H1 (cell line): ENCODE measurements around the gene KIF3B. TPM values are rescaled to one million over a fixed set of nuclear protein-coding genes. Genes with fewer than 3 reads are reported as not detected.

ENCODE experiments used
- CTCF ChIA-PET: fragments of 300-600 bp; sonication (Branson Sonifier 250); formaldehyde crosslinking; loops from one replicate; lab custom pipeline; 2021; ENCODE audit not compliant: partially characterized antibody; lab: Charles Lee
- POLR2A ChIA-PET: fragments of 300-600 bp; sonication (Branson Sonifier 250); formaldehyde crosslinking; loops from one replicate; lab custom pipeline; 2021; ENCODE audit warnings: inconsistent platforms; ENCODE audit not compliant: partially characterized antibody; lab: Charles Lee
- DNase-seq, 2 experiments: peaks; one replicate each; pipeline versions ENCODE4 v3.0.0 to v3.0.0-alpha.2; 2010 to 2022; ENCODE audit warnings: low spot score in 2 of 2, low read depth in 1 of 2, mixed read lengths in 1 of 2
- FAIRE-seq: peaks from 2 replicates; lab custom pipeline; 2011; peaks lifted over from hg19 to GRCh38; lab: Jason Lieb, UNC
- H2AFZ ChIP-seq: 2 replicates; pipeline ENCODE4 v1.8.1; 2012; ENCODE audit warnings: low read length, inconsistent platforms
- H2AK5ac ChIP-seq: 2 replicates; pipeline ENCODE4 v1.6.1; 2013; ENCODE audit warnings: low read depth, low read length
- H2BK120ac ChIP-seq: replicated peaks from 2 replicates; pipeline ENCODE3; 2013; ENCODE audit warnings: low read depth, low read length, inconsistent platforms
- H2BK12ac ChIP-seq: 2 replicates; pipeline ENCODE4 v1.6.1; 2013; ENCODE audit warnings: low read depth, low read length
- H2BK15ac ChIP-seq: 2 replicates; pipeline ENCODE4 v1.6.1; 2013; ENCODE audit warnings: low read length
- H2BK20ac ChIP-seq: 2 replicates; pipeline ENCODE4 v1.6.1; 2013; ENCODE audit warnings: low read length
- H2BK5ac ChIP-seq: 2 replicates; pipeline ENCODE4 v1.6.1; 2013; ENCODE audit warnings: low read depth, low read length
- H3K14ac ChIP-seq: 2 replicates; pipeline ENCODE4 v1.6.1; 2013; ENCODE audit warnings: inconsistent platforms; ENCODE audit not compliant: insufficient read length
- H3K18ac ChIP-seq: 2 replicates; pipeline ENCODE4 v1.6.1; 2013; ENCODE audit warnings: low read length; ENCODE audit errors: extremely low read depth
- H3K23ac ChIP-seq: 2 replicates; pipeline ENCODE4 v1.6.1; 2013; ENCODE audit warnings: inconsistent platforms; ENCODE audit not compliant: insufficient read length
- H3K23me2 ChIP-seq: 2 replicates; pipeline ENCODE4 v1.6.1; 2013; ENCODE audit warnings: low read depth, low read length
- H3K27ac ChIP-seq: 2 replicates; pipeline ENCODE4 v1.6.1; 2011; ENCODE audit warnings: low read depth, low read length, inconsistent platforms
- H3K27me3 ChIP-seq, 4 experiments: replicated peaks in 1 of 4; 1 replicate in 1 of 4; 2 replicates in 3 of 4; pipeline versions ENCODE4 v1.6.1 to v1.8.1; 2011 to 2013; ENCODE audit warnings: low read length in 3 of 4, mild to moderate bottlenecking in 3 of 4, inconsistent platforms in 2 of 4, mixed read lengths in 2 of 4, moderate library complexity in 1 of 4; ENCODE audit not compliant: control insufficient read depth in 3 of 4, insufficient read depth in 3 of 4; ENCODE audit errors: extremely low read depth in 1 of 4
- H3K36me3 ChIP-seq, 4 experiments: 2 replicates each; pipeline versions ENCODE4 v1.6.1 to v1.8.1; 2011 to 2013; ENCODE audit warnings: mild to moderate bottlenecking in 4 of 4, low read length in 3 of 4, moderate library complexity in 2 of 4, control low read depth in 1 of 4, inconsistent platforms in 1 of 4; ENCODE audit not compliant: insufficient read depth in 4 of 4, control insufficient read depth in 2 of 4
- H3K4ac ChIP-seq: replicated peaks from 2 replicates; pipeline ENCODE3; 2013; ENCODE audit warnings: low read length, low read depth, mixed read lengths, inconsistent platforms; ENCODE audit not compliant: insufficient read length
- H3K4me1 ChIP-seq, 4 experiments: replicated peaks in 1 of 4; 1 replicate in 1 of 4; 2 replicates in 3 of 4; pipeline versions ENCODE4 v1.6.1 to v1.8.1; 2011 to 2013; ENCODE audit warnings: low read length in 3 of 4, inconsistent platforms in 2 of 4, mixed read lengths in 1 of 4; ENCODE audit not compliant: insufficient read depth in 4 of 4, control insufficient read depth in 3 of 4
- H3K4me2 ChIP-seq, 2 experiments: 2 replicates each; pipeline versions ENCODE4 v1.6.1 to v1.8.1; 2011 to 2013; ENCODE audit warnings: low read depth in 2 of 2, low read length in 2 of 2, control low read depth in 1 of 2, inconsistent platforms in 1 of 2, mild to moderate bottlenecking in 1 of 2; ENCODE audit not compliant: insufficient read depth in 1 of 2
- H3K4me3 ChIP-seq, 4 experiments: fragments of 200-600, 300-600 bp in 1 of 4; sonication (generic), shearing (Covaris generic), sonication (Bioruptor Twin) in 1 of 4; 2 replicates each; pipeline versions ENCODE4 v1.5.1 to v1.8.1; 2011 to 2016; ENCODE audit warnings: low read length in 4 of 4, low read depth in 3 of 4, control low read depth in 2 of 4, inconsistent platforms in 2 of 4, mild to moderate bottlenecking in 2 of 4, mixed read lengths in 1 of 4, moderate library complexity in 1 of 4; ENCODE audit not compliant: insufficient read depth in 2 of 4; ENCODE audit errors: extremely low read depth in 1 of 4
- H3K56ac ChIP-seq: replicated peaks from 2 replicates; pipeline ENCODE3; 2013; ENCODE audit warnings: low read depth, mild to moderate bottlenecking, mixed read lengths, low read length, inconsistent platforms; ENCODE audit not compliant: insufficient read length
- H3K79me1 ChIP-seq: 2 replicates; pipeline ENCODE4 v1.6.1; 2013; ENCODE audit warnings: low read depth, low read length, control low read depth
- H3K79me2 ChIP-seq, 2 experiments: 2 replicates each; pipeline versions ENCODE4 v1.6.1 to v1.8.1; 2012 to 2013; ENCODE audit warnings: low read length in 2 of 2, mild to moderate bottlenecking in 2 of 2, inconsistent platforms in 1 of 2; ENCODE audit not compliant: insufficient read depth in 2 of 2, control insufficient read depth in 1 of 2
- H3K9ac ChIP-seq, 4 experiments: replicated peaks in 1 of 4; 1 replicate in 1 of 4; 2 replicates in 3 of 4; pipeline versions ENCODE4 v1.6.1 to v1.8.1; 2011 to 2013; ENCODE audit warnings: low read depth in 3 of 4, low read length in 3 of 4, control low read depth in 2 of 4, mild to moderate bottlenecking in 2 of 4, moderate library complexity in 2 of 4, inconsistent platforms in 1 of 4; ENCODE audit errors: extremely low read depth in 1 of 4
- H3K9me3 ChIP-seq, 2 experiments: 2 replicates each; pipeline versions ENCODE4 v1.6.1 to v1.8.1; 2012 to 2013; ENCODE audit warnings: mild to moderate bottlenecking in 2 of 2, moderate library complexity in 2 of 2, control low read depth in 1 of 2, inconsistent platforms in 1 of 2, low read depth in 1 of 2, low read length in 1 of 2, mixed read lengths in 1 of 2; ENCODE audit not compliant: insufficient read depth in 2 of 2
- H4K20me1 ChIP-seq, 2 experiments: replicated peaks in 1 of 2; 2 replicates each; pipeline versions ENCODE3 to v1.8.1; 2011 to 2013; ENCODE audit warnings: inconsistent platforms in 2 of 2, low read length in 2 of 2, mild to moderate bottlenecking in 1 of 2; ENCODE audit not compliant: insufficient read depth in 2 of 2, control insufficient read depth in 1 of 2
- H4K5ac ChIP-seq: 2 replicates; pipeline ENCODE4 v1.6.1; 2013; ENCODE audit warnings: low read length, low read depth, mixed read lengths, inconsistent platforms; ENCODE audit not compliant: insufficient read length
- H4K8ac ChIP-seq: 2 replicates; pipeline ENCODE4 v1.8.0; 2013; ENCODE audit warnings: mild to moderate bottlenecking, moderate library complexity, low read length, inconsistent platforms; ENCODE audit not compliant: insufficient read depth; ENCODE audit errors: extremely low read depth
- H4K91ac ChIP-seq: replicated peaks from 2 replicates; pipeline ENCODE3; 2013; ENCODE audit warnings: low read length, mixed read lengths, inconsistent platforms; ENCODE audit not compliant: insufficient read length
- BACH1 ChIP-seq: IDR thresholded peaks from 2 replicates; pipeline ENCODE4 v1.6.1; 2012; ENCODE audit warnings: low read length, improper control_type of control experiment
- PHF8 ChIP-seq: fragments of 200-600 bp; sonication (generic); conservative IDR thresholded peaks from 2 replicates; pipeline ENCODE4 v1.7.1; 2012; ENCODE audit warnings: low read depth, mild to moderate bottlenecking, inconsistent platforms, low read length, moderate library complexity
- RAD21 ChIP-seq, 2 experiments: IDR thresholded peaks in 1 of 2; conservative IDR thresholded peaks in 1 of 2; 2 replicates each; pipeline ENCODE4 v1.6.1; 2011; ENCODE audit warnings: low read depth in 2 of 2, low read length in 2 of 2, improper control_type of control experiment in 1 of 2, inconsistent platforms in 1 of 2, mild to moderate bottlenecking in 1 of 2, moderate library complexity in 1 of 2
- WGBS, 2 experiments: shearing (Covaris generic) in 1 of 2; methylation state at CpG; one replicate each; pipeline versions ENCODE4 v1.1.6 to v1.1.7; 2013 to 2015; ENCODE audit warnings: low lambda C conversion rate in 2 of 2, mixed read lengths in 2 of 2, inconsistent platforms in 1 of 2, low coverage in 1 of 2, missing lambda C conversion rate in 1 of 2; ENCODE audit not compliant: insufficient replicate concordance in 2 of 2, insufficient coverage in 1 of 2, insufficient read length in 1 of 2; ENCODE audit errors: extremely low coverage in 1 of 2, missing lambda C conversion rate in 1 of 2; 5-methylcytosine and 5-hydroxymethylcytosine counted together
- polyA plus RNA-seq, 7 experiments: library from polyadenylated mRNA; depleted of rRNA in 3 of 7; stranded (reverse) in 5 of 7; unstranded in 2 of 7; fragments of >200 nt in 5 of 7; fragments of 200-250 nt in 2 of 7; gene quantifications; 1 replicate in 5 of 7; 2 replicates in 1 of 7; 4 replicates in 1 of 7; pipeline versions ENCODE4 v1.2.1 to v1.2.3, GENCODE V29; 2011 to 2013; ENCODE audit warnings: missing spikeins in 2 of 7, mixed read lengths in 2 of 7
- total RNA-seq: library from RNA; stranded (reverse); fragmentation: NEBNext Ultra II Directional; extraction: Animal tissue kit (Norgen Biotek cat#: 25700); gene quantifications from 2 replicates; pipeline ENCODE4 v1.2.1, GENCODE V29; 2021

The KIF3B gene
- total and polyA plus RNA-seq, 2 of the 8 experiments (the other 6 are each of a cell fraction or from before 2014, with no cell fraction given) = 10.1 to 22.4 TPM

DNA sequence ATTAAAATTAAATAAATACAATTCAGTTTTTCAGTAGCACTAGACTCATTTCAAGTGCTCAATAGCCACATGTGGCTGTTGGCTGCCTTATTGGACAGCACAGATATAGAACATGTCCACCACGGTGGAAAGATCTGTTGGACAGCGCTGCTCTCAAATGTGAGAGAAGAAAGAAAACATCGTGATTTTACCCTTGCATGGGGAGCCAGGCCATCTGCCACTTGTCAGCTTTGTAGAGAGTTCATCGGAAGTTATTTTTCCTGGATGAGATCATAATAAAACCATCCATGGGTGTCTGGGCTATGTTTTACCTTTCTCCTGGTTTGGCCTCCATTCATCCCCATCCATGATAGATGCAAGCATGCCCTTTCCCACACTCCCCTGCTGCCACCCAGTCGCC is 5.8 kb upstream of the KIF3B start:
- Histone ChIP-seq H2BK120ac (no peak overlapping the region), H3K27me3 (no peaks in the 10 kb centered on the region), H2AFZ (no peak overlapping the region), H3K56ac (no peak overlapping the region), H3K18ac (no peak overlapping the region), H2AK5ac (no peak overlapping the region), H3K23ac (no peak overlapping the region), H4K91ac (no peak overlapping the region), H3K79me1 (no peaks in the 10 kb centered on the region), H2BK15ac (no peak overlapping the region), H3K9ac (no peak overlapping the region), H3K4me1 (no peaks in the 10 kb centered on the region), H3K36me3 (no peaks in the 10 kb centered on the region), H3K4me2 (no peak overlapping the region), H3K79me2 (no peaks in the 10 kb centered on the region), H4K20me1 (no peaks in the 10 kb centered on the region), H2BK12ac (no peak overlapping the region), H3K4ac (no peak overlapping the region), H3K4me3 (no peak overlapping the region), H3K9me3 (peaks cover 7 to 23% of the 10 kb centered on the region in 2 experiments; a peak in 3 of 4 replicates), H4K5ac (no peak overlapping the region), H3K14ac (no peak overlapping the region), H2BK5ac (no peak overlapping the region), H3K27ac (no peak overlapping the region), H2BK20ac (no peak overlapping the region), H4K8ac (no peak overlapping the region), H3K23me2 (no peaks in the 10 kb centered on the region)
- DNase-seq (no peak), FAIRE-seq (no peak)
- ChIA-PET CTCF (interaction anchor here (0.7 to 1.8 kb wide), 2 partner anchors 73 to 305 kb away, joined by 4 to 5 read pairs; no protein-coding TSS in a partner anchor), POLR2A (no interaction called here)
- TF ChIP-seq BACH1 = no peak
- no peak for TF ChIP-seq RAD21 (IDR thresholded peaks at IDR 0.05 in 1 of 2, conservative IDR thresholded peaks at IDR 0.05 in 1 of 2; ENCODE audit: low read depth in 2 of 2, low read length in 2 of 2)
- TF ChIP-seq PHF8 = no peak
- WGBS, 2 experiments = 81% methylated on average over 5 of the region's 5 CpGs; no CpG with 5 or more reads in 1 of the 2 experiments
